GM21576 (cell line): Measurements from ENCODE around the gene AZIN2.
"Not testable (repeated sequence)": the region's sequence is repeated elsewhere in the genome, so short reads cannot be mapped to it uniquely, and the experiment has no call there.

Source experiments
- ATAC-seq: cut with Tn5 transposase; IDR thresholded peaks from one replicate; pipeline ENCODE4 v1.9.1; 2021; ENCODE audit warnings: mild to moderate bottlenecking, moderate library complexity; ENCODE audit not compliant: unreplicated experiment

The AZIN2 gene

DNA sequence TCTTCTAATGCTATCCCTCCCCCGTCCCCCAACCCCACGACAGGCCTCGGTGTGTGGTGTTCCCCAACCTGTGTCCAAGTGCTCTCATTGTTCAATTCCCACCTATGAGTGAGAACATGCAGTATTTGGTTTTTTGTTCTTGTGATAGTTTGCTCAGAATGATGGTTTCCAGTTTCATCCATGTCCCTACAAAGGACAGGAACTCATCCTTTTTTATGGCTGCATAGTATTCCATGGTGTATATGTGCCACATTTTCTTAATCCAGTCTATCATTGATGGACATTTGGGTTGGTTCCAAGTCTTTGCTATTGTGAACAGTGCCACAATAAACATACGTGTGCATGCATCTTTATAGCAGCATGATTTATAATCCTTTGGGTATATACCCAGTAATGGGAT lies 43.7 kb downstream of the AZIN2 start:
- not testable (repeated sequence) for ATAC-seq

DNA sequence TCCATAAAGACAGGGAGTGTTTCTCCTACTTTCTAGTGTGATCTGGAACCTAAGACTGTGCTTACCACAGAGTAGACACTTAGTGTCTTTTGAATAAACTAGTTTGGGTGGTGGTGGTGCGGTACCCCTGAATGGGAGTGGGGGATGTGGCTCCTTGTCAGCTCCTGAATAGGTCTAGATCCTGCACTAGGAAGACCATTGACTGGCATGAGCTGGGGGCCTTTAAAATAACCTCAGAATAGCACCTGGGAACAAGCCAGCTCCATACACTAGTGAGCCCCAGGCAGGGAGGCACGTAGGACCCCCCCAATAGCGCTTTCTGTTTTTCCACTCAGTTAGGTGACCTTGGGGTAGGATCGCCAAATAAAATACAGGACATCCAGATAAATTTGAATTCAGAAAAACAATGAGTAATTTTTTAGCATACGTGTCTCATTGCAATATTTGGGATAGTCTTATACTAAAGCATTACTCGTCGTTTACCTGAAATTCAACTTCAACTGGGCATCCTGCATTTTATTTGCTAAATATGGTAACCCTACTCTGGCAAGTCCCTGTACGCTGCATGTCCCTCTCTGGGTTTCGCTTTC lies 45.6 kb downstream of the AZIN2 start:
- no peak for ATAC-seq

DNA sequence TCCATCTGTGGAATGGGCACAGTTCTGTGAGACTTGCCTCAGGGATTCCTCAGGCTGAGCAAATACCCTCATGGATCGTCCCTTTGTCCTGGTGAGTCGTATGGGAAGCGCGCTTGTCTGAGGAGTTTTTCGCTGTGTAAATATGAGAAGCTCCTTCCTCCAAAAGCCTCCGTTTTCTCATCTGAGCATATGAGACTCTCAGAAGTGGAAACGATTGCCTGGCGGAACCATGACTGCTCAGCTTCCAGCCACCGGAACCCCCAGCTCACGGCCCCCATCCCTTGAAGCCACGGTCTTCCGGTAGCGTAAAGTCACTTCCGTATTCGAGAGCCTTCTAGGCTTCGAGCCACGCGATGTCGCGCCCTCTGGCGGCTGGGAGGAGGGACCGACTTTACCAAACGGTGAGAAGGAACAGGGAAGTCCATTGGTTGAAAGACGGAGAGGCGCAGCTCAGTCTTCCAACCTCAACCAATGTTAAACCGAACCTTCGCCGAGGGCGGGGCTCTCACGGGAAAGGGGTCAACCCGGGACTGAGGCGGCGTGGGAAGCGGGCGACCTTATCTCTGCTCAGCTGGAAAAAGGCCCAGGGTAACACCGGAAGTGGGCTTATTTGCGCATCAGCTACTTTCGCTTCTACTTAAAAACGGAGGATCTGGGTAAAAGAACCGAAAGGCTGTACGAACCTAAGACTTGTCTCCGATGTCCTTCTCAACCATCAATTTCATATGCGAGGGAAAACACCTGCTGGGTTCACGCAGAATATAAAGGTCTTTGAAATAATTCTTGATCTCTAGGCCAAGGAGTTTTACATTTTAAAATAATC lies 46.3 kb downstream of the AZIN2 start:
- peak; percentile 89 for ATAC-seq

DNA sequence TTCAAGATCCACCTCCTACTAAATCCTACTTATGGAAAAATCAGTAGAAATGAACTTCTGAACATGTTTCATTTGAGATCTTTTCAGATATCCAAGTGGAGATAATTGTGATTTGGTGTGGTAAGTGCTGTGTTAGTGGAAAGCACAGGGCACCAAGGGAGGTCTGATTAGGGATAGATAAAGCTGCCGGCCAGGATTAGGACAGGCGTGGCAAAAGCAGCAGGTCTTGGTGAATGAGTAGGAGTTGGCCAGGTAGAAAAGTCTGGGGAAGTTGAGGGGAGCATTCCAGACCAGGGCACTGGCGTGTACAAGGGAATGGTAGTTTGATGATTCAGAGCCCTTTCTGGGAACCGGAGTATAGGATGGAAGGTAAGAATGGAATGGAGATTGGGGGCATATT lies 47.8 kb downstream of the AZIN2 start:
- ATAC-seq, result no peak

DNA sequence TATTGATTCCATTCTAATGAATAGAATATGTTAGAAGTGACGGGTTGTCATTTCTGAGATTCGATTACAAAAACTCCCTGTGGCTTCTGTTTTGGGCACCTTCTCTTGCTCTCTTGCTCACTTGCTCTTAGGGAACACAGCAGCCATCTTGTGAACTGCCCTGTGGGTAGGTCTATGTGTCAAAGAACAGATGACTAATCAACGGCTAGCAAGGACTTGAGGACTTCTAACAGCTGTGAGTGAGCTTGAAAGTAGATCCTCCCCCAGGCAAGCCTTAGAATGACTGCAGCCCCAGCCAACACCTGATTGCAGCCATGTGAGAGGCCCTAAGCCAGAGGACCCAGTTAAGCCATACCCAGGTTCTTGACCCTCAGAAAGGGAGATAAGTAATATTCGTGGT lies 49.3 kb downstream of the AZIN2 start:
- no peak for ATAC-seq

DNA sequence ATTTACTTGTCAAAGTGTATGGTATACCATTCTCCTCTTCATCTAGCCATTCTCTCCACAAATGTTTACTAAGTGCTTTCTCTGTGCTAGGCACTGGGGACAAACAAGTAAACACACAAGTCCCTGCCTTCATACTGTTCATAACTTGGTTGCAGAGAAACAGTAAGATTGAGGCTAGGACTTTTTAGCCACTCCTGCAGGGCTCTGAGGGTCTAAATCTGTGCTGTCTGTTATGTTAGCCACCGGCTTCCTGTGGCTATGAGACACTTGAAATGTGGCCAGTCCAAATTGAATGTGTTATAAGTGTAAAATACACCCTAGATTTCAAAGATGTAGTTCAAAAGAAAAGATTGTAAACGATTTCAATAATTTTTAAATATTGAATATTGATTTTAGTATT lies 50.2 kb downstream of the AZIN2 start:
- ATAC-seq, result no peak

DNA sequence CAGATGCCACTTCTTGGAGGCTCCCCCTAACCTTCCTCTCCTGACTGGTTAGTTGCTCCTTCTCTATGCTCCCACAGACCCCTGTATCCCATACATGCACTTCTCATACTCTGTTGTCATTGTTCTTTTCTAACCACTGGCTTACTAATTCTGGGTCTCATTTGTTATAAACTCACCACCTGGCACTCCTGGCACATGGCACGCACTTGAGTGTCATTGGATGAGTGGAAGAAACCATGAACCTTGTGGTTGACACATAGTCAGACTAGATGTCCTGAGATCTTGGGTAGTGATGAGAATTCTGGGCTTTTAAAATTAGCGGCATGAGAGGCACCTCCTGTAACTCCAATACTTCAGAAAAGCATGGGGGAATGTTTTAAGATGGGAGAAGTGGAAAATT lies 51.6 kb downstream of the AZIN2 start:
- ATAC-seq, result no peak

DNA sequence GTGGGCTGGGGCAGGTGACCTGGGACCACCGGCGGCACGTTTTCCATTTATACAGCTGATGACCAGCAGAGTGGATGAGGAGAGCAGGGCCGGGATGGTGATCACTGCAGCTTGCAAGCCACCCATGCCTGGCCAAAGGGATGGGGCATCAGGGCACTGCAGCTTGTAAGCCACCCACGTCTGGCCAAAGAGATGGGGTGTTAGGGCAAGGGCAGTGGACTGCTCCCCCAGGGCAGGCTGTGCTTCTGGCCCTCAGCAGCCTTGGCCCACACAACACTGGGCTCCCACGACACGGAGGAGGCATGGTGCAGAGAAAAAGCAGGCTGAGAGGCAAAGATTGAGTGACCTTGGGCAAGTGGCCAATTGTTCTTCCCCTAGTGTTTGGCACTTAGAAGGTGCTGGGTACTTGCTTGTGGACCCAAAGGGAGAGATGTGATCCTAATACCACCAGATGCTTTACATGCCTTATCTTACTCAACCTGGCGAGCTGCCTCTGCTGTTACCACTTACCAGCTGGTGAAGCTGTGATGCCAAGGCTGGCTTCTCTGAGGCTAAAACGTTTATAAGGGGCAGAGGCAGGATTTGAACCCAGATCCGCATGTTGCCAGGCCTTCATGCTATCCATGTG lies 52.6 kb downstream of the AZIN2 start:
- no peak for ATAC-seq

DNA sequence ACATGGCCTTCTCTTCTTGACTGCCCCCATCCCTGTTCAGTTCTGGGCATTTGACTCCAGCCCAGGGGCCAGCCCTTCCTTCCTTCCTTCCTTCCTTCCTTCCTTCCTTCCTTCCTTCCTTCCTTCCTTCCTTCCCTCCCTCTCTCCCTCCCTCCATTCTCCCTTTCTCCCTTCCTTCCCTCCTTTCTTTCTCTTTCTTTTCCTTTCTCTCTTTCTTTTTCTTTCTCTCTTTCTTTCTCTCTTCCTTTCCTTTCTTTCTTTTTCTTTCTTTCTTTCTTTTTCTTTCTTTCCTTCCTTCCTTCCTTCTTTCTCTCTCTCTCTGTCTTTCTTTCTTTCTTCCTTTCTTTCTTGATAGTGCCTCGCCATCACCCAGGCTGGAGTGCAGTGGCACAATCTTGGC lies 55.1 kb downstream of the AZIN2 start:
- ATAC-seq, result not testable (repeated sequence)

DNA sequence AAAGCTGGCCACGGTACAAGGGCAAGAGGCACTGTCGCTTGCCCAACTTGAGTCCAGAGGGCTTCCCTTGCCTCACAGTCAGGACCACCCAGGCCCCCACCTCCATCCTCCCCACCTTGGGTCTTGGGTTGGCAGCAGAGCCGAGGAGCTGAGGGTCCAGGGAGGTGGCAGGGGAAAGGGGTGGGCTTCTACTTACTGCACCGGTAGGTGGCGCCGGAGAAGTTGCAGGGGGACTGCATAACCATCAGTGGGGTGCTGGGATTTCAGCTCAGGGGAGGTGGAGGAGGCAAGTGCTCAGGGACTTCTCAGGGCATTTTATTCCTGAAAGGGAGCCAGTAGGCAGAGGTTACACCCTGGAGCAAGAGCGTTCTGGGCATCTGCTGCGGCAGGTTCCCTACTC lies 56.8 kb downstream of the AZIN2 start:
- no peak for ATAC-seq

DNA sequence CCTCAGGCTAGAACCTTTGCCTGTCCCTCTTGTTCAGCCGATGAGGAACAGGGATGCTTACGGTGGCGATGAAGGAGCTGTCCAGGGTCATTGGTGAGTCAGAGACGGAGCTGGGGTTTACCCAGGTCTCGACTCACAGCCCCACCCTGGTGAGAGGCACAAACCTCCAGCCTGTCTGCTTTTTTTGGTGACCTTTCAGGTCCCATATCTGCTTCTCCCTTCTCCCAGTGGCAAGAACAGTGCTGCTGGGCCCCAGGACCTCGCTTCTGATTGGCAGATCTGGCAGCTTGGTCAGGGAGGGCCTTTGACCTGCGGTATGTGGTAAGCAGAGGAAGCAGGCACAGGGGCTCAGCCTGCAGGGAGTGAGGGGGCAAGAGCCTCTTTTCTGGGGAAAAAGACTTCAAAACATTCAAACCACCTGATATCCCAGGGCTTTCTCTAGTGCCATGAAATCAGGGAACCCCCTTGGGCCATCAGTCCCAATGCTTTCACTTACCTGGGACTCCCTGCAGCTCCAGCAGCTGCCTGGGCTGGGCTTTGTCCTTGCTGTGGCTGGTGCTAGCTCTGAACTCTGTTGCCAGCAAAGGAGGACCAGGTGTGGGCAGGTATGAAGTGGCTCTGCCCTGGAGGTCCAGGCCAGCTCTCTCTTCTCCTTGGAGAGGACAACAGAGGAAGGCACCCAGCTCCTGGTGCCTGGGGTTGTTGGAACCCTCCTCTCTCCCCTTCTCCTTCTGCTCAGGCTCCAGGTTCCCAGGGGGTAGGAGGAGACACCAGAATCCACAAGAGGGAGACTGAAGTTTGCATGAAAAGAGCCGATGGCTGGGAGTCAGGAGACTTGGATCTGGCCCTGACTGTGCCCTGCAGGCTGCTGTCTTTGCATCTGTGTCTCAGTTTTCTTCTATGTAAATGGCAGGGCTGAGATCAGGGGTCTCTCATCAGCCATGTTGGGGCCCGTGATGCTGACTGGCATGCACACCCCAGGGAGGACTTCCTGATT lies 59.5 kb downstream of the AZIN2 start:
- no peak for ATAC-seq

DNA sequence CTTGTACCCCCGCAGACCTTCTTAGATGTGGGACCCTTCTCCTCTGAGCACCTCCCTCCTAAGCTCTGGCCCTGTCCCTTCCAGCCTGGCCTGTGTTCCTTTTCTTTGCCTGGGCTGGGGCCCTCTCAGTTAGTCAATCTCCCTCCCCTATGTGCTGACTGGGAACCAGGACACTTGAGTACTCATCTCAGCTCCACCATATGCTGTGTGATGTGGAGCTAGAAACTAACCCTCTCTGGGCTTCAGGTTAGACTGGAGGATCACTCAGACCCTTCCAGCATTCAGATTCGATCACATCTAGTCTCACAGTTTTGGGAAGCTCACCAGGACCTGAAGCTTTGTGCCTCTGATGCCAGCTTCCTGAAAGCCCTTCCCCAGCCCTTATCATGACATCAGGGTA lies 60.3 kb downstream of the AZIN2 start:
- no peak for ATAC-seq

DNA sequence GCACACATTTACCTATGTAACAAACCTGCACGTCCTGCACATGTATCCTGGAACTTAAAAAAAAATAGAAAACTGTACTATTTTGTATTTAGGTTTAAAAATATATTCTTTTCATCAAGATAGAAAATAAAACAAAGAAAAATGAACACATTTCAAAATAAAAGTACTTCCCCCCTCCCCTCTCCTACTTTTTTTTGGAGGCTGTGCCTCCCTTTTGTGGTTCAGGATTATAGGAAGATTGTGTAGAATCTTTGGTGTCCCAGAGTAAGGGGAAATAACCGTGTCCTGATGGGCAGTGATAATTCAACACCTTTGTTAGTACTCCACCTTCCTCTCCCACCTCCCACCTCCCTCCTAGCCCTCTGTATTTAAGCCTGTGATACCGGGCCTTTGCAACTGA lies 60.8 kb downstream of the AZIN2 start:
- ATAC-seq, result no peak

DNA sequence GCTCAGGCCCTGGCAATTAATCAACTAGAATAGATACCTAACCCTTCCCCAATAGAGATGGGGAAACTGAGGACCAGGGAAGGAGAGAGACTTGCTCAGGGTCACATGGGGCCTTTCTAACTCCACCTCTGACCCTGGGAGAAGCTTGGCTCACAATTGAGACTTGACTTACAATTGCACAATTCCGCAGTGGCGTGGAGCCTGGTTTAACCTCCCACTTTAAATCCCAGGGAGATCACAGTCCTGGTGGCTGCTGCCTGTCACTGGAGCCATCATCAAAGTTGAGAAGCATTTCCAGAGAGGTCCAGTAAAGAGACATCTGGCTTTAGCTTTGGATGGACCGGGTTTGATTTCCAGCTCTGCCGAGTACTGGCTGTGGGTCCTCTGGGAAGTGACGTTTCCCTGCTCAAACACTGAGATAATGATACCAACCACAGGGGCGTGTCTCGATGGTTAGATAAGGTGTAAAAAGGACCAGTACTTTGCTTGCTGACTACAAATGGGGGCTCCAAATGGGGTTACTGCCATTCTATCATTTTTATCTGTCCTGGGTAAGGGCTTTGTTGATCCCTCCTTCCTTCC lies 61.6 kb downstream of the AZIN2 start:
- no peak for ATAC-seq

DNA sequence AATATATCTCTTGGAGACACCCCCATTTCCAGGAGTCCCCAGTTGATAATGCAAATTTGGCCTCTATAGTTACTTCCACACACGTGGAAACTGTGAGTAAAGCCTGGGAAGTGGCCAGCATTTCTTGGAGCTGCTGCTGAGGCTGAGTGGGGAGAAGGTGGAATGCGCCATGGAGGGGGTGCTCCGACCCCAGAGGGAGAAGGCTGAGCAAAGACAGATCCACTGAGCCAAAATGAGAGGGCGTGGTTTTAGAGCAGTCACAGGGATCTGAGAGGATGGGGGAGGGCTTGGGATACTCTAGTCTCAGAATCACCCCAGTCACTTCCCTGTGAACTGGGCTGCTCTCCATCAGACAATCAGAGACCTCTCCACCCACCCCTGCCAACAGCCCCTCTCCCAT lies 62.2 kb downstream of the AZIN2 start:
- ATAC-seq, result no peak

DNA sequence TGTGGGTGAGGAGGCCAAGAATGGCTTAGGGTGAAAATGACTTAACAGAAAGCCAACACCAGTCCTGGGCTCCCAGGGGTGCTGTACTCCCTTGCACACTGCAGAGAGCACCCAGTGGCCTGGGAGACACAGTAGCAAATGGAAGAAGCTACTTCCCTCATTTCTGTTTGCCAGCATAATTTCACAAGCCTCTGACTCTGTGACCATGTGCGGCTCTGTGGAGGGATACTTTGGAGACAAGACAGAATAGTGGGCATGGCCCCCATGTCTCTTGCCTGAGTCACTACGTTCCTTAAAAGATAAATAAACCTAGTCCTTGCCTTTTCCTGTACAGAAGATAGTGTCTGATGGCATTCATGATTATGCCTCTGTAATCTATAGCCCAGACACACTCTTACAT lies 62.7 kb downstream of the AZIN2 start:
- no peak for ATAC-seq

DNA sequence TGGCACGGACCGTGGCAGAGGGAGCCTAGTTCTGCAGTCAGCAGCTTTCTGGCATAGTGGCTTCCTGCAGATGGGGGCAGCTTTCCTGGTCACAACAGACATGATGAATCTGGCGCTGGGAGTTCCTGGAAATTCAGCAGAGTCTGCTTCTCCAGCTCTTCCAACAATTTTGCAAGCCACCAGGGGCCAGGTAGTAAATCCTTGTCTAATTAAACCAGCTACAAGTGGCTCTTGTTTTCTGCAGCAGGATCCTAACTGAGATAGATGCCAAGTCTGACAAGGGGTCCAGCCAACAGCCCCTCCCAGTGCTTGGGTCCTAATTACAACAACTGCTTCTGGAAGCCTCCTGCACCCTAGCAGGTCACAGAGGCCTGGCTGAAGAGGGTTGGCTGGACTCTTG lies 65.0 kb downstream of the AZIN2 start:
- ATAC-seq, result no peak

DNA sequence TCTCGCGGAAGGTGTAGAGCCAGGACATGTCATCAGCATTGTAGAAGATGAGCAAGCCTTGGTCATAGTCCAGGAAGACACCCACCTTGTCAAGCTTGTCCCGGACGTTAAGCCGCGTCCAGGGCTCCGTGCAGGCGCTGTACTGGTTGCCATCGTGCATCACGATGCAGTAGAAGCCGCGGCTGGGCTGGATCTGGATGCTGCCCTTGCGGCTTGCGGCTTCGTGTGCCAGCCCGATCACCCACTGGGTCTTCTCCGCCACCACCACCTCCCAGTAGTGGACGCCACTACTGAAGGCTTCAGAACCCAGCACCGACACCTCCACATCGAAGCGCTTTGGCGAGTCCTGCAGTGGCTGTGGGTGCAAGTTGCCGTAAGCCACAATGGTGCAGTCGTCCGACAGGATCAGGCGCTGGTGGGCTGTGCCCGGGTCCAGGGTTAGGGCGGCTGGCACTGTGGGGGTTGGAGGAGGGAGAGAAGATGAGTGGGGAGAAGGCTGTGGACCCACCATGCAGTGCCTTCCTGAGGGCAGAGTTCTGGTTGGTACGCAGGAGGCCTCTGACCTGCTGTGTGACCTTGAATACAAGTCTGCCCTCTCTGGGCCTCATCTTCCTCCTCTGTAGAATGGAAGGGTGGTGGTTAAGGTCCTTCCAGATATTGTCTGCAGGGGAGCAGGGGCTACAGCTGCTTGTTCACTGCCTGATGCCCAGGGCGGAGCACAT lies 66.5 kb downstream of the AZIN2 start:
- ATAC-seq, result no peak

DNA sequence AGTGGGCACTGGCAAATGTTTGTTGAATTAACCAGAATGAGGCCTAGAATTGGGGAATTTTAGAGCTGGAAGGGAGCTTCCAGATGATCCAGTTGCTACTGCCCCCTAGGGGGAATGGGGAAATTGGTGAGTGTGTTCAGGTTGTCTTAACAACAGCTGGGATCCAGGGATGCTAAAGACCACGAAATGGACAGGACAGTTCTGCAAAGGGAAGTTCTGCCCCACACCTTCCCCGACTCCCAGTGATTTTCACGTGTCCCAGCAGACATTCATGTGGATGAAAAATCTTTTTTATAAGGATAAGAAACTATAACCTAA lies 67.0 kb downstream of the AZIN2 start:
- no peak for ATAC-seq

DNA sequence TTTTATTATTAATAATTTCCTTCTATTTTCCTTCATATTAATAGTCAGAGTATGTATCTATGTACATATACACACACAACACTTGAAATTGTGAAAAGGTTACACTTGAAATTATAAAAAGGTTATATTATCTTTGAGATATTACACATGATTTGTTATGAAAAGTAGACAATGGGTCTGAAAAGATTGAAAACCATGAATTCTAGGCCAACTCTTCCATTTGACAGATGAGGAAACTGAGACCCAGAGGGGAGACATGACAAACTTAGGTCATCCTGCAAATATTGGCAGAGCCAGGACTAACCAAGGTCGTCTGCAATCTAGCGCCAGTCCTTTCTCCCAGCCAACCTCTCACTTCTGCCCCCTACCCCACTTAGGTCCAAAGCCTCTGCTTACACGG lies 67.7 kb downstream of the AZIN2 start:
- no peak for ATAC-seq
